Smooth muscle cell (in vitro differentiated cells): ENCODE measurements around the gene OPCML. TPM values are rescaled to one million over a fixed set of nuclear protein-coding genes. Genes with fewer than 3 reads are reported as not detected.

Experiments
- DNase-seq: peaks from one replicate; lab custom pipeline; 2025; ENCODE audit not compliant: unreplicated experiment; lab: John Stamatoyannopoulos, UW
- H2AFZ ChIP-seq: fragments of 200-600 bp; sonication (generic); 2 replicates; pipeline ENCODE4 v1.6.0; 2016; ENCODE audit warnings: antibody characterized with exemption, low read depth, mild to moderate bottlenecking
- H3F3A ChIP-seq: fragments of 200-600 bp; sonication (generic); 2 replicates; pipeline ENCODE4 v1.6.0; 2017; ENCODE audit warnings: antibody characterized with exemption, low read depth
- H3K27ac ChIP-seq: fragments of 200-600 bp; sonication (generic); 2 replicates; pipeline ENCODE4 v1.5.1; 2016; ENCODE audit warnings: low read depth, mild to moderate bottlenecking
- H3K27me3 ChIP-seq: fragments of 200-600 bp; sonication (generic); 2 replicates; pipeline ENCODE4 v1.6.1; 2016; ENCODE audit warnings: low read depth, mild to moderate bottlenecking
- H3K36me3 ChIP-seq: fragments of 200-600 bp; sonication (generic); 2 replicates; pipeline ENCODE4 v1.5.1; 2016; ENCODE audit warnings: low read depth
- H3K4me1 ChIP-seq: fragments of 200-600 bp; sonication (generic); 2 replicates; pipeline ENCODE4 v1.5.1; 2016; ENCODE audit warnings: low read depth
- H3K4me2 ChIP-seq: fragments of 200-600 bp; sonication (generic); 2 replicates; pipeline ENCODE4 v1.6.0; 2016; ENCODE audit warnings: mild to moderate bottlenecking
- H3K4me3 ChIP-seq: fragments of 200-600 bp; sonication (generic); 2 replicates; pipeline ENCODE4 v1.5.1; 2016; ENCODE audit warnings: mild to moderate bottlenecking
- H3K79me2 ChIP-seq: fragments of 200-600 bp; sonication (generic); 2 replicates; pipeline ENCODE4 v1.6.0; 2016; ENCODE audit warnings: low read depth, mild to moderate bottlenecking
- H3K9ac ChIP-seq: fragments of 200-600 bp; sonication (generic); 2 replicates; pipeline ENCODE4 v1.6.0; 2016; ENCODE audit warnings: low read depth
- H3K9me3 ChIP-seq: fragments of 200-600 bp; sonication (generic); replicated peaks from 2 replicates; pipeline ENCODE4 v1.5.1; 2016; ENCODE audit warnings: low read depth
- H4K20me1 ChIP-seq: fragments of 200-600 bp; sonication (generic); 2 replicates; pipeline ENCODE4 v1.6.0; 2016; ENCODE audit warnings: low read depth
- WGBS: methylation state at CpG from one replicate; pipeline ENCODE4 v1.1.7; 2016; ENCODE audit warnings: low lambda C conversion rate; 5-methylcytosine and 5-hydroxymethylcytosine counted together
- polyA plus RNA-seq: library from polyadenylated mRNA; unstranded; fragments of >200 nt; fragmentation: Nextera tagmentation; extraction: Ambion mirVana; gene quantifications from 2 replicates; pipeline ENCODE4 v1.2.1, GENCODE V29; 2016
- total RNA-seq: library from RNA; depleted of rRNA; stranded (reverse); fragments of >200 nt; gene quantifications from 2 replicates; pipeline ENCODE4 v1.2.3, GENCODE V29; 2014
- TF ChIP-seq, protein P1 (sequence below): fragments of 200-600 bp; sonication (generic); IDR thresholded peaks from 2 replicates; pipeline ENCODE4 v1.5.1; 2017; ENCODE audit warnings: borderline replicate concordance, mild to moderate bottlenecking, antibody characterized with exemption; ENCODE audit not compliant: insufficient read depth, poor library complexity, severe bottlenecking

OPCML gene
- total and polyA plus RNA-seq, 2 experiments from 2014 or later = 0.42 to 0.58 TPM

DNA sequence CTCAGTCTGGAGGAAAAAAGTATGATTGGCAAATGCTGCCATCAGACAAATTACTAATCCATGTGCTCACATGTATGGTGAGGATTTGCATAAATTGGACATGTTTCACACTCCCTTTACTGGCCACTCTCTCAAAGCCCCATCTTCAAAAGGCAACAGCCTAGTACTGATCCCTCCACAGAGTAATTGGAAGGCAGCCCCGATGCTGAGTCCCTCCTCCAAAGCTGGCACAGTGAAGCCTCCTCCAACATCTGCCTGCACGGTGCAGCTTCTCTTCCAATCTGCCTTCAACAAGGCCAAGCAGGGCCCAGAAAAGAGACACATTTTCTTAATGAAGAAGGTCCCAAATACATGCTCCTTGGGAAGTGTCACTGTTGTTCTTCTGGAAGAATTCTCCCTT is 350.6 kb downstream of the OPCML start:
- Histone ChIP-seq H3K4me1 (no peaks in the 10 kb centered on the region), H3F3A (no peaks in the 10 kb centered on the region), H3K4me2 (no peak overlapping the region), H2AFZ (no peak overlapping the region), H3K9me3 (no peaks in the 10 kb centered on the region), H3K4me3 (no peak overlapping the region), H3K9ac (no peak overlapping the region), H3K79me2 (no peaks in the 10 kb centered on the region), H3K36me3 (no peaks in the 10 kb centered on the region), H3K27ac (no peak overlapping the region), H4K20me1 (no peaks in the 10 kb centered on the region), H3K27me3 (peaks cover 60% of the 10 kb centered on the region)
- TF ChIP-seq, protein P1, sequence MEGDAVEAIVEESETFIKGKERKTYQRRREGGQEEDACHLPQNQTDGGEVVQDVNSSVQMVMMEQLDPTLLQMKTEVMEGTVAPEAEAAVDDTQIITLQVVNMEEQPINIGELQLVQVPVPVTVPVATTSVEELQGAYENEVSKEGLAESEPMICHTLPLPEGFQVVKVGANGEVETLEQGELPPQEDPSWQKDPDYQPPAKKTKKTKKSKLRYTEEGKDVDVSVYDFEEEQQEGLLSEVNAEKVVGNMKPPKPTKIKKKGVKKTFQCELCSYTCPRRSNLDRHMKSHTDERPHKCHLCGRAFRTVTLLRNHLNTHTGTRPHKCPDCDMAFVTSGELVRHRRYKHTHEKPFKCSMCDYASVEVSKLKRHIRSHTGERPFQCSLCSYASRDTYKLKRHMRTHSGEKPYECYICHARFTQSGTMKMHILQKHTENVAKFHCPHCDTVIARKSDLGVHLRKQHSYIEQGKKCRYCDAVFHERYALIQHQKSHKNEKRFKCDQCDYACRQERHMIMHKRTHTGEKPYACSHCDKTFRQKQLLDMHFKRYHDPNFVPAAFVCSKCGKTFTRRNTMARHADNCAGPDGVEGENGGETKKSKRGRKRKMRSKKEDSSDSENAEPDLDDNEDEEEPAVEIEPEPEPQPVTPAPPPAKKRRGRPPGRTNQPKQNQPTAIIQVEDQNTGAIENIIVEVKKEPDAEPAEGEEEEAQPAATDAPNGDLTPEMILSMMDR = no peak
- 82% methylated on average over 2 of the region's 2 CpGs for WGBS
- no peak for DNase-seq

DNA sequence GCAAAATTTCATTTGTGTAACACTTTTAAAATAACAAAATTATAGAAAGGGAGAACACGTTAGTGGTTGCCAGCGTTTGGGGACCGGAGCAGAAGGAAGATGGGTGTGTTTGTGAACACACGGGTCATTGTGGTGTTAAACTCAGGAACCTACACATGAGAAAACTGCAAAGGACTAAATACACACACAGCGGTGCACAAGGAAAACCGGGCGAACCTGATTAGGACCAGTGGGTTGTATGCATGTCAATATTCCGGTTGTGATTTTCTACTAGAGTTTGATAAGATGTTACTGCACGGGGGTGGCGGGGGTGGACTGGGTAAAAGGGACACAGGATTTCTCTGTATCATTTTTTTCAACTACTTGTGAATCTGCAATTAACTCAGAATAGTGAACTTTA is 351.2 kb downstream of the OPCML start:
- H3K27ac ChIP-seq = no peak overlapping the region
- no peaks in the 10 kb centered on the region for H3K79me2 ChIP-seq
- H3K27me3 ChIP-seq = peaks cover 60% of the 10 kb centered on the region
- H3K4me1 ChIP-seq = no peaks in the 10 kb centered on the region
- H3K4me3 ChIP-seq = no peak overlapping the region
- no peaks in the 10 kb centered on the region for H3K9me3 ChIP-seq
- no peak overlapping the region for H3K4me2 ChIP-seq
- H3K9ac ChIP-seq = no peak overlapping the region
- WGBS = 96% methylated on average over 10 of the region's 10 CpGs
- TF ChIP-seq, protein P1 = no peak
- no peak overlapping the region for H2AFZ ChIP-seq
- DNase-seq = no peak
- H4K20me1 ChIP-seq = no peaks in the 10 kb centered on the region
- no peaks in the 10 kb centered on the region for H3F3A ChIP-seq
- H3K36me3 ChIP-seq = no peaks in the 10 kb centered on the region

DNA sequence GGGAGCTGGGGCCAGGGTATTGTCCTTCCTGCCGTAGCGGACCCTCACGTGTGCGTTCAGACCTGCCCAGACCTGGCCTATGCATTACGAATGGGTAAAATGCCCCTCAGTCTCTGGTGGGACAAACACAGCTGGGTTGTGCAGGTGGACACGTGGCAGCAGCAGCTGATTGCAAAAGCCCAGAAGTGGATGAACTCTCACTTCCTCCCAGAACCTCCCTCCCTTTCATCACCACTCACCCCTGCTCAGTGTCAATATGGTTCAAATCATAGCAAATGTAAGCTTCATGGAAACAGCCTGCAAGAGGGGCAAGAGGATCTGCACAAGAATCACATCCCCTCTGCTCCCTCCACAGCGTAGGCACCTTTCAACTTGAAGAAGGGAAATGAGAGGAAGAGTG is 352.1 kb downstream of the OPCML start:
- H3K9ac ChIP-seq = no peak overlapping the region
- H3K27me3 ChIP-seq = peaks cover 53% of the 10 kb centered on the region
- H3K4me2 ChIP-seq = no peak overlapping the region
- H3K4me3 ChIP-seq = no peak overlapping the region
- TF ChIP-seq, protein P1 = no peak
- no peaks in the 10 kb centered on the region for H3K4me1 ChIP-seq
- no peaks in the 10 kb centered on the region for H3K79me2 ChIP-seq
- no peak overlapping the region for H2AFZ ChIP-seq
- WGBS = 85% methylated on average over 7 of the region's 7 CpGs
- no peaks in the 10 kb centered on the region for H3K36me3 ChIP-seq
- no peaks in the 10 kb centered on the region for H3K9me3 ChIP-seq
- no peak for DNase-seq
- H3K27ac ChIP-seq = no peak overlapping the region
- no peaks in the 10 kb centered on the region for H3F3A ChIP-seq
- H4K20me1 ChIP-seq = no peaks in the 10 kb centered on the region

DNA sequence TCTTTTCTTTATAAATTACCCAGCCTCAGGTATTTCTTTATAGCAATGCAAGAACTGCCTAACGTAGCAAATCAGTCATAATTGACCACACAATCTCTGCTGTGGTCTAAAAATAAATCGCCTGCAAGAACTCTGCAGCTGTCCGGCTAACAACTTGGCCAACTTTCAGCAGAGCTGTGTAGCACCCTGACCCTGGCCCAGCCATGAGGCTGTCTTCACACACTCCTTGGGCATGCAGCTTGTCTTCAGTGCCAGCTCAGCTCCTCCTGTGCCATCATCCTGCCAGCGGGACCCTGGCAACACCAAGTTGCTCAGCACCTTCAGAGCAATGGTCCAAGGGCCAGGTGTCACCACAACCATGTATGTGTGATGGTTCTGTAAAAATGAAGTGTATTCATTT is 355.6 kb downstream of the OPCML start:
- Histone ChIP-seq H3K79me2 (no peaks in the 10 kb centered on the region), H3K9ac (no peak overlapping the region), H4K20me1 (no peaks in the 10 kb centered on the region), H3K27me3 (peaks cover 21% of the 10 kb centered on the region), H3K4me3 (no peak overlapping the region), H2AFZ (no peak overlapping the region), H3K36me3 (no peaks in the 10 kb centered on the region), H3K9me3 (no peaks in the 10 kb centered on the region), H3F3A (no peaks in the 10 kb centered on the region), H3K4me2 (no peak overlapping the region), H3K4me1 (no peaks in the 10 kb centered on the region), H3K27ac (no peak overlapping the region)
- over 99% methylated on average over 4 of the region's 4 CpGs for WGBS
- TF ChIP-seq, protein P1 = no peak
- no peak for DNase-seq
